Neuronal stem cell (in vitro differentiated cells): ENCODE results near the gene TMF1.
A peak's percentile ranks its signal among the peaks of the same experiment; 100 is the strongest.

Source experiments
- DNase-seq: peaks from one replicate; pipeline ENCODE4 v3.0.0-alpha.2; 2013; ENCODE audit warnings: low spot score
- H2AFZ ChIP-seq: one replicate; pipeline ENCODE4 v1.6.1; 2013; ENCODE audit warnings: mild to moderate bottlenecking, low read length, inconsistent platforms
- H2AK5ac ChIP-seq: 2 replicates; pipeline ENCODE4 v1.6.1; 2013; ENCODE audit warnings: low read depth, mild to moderate bottlenecking, inconsistent platforms, low read length, moderate library complexity, mixed read lengths
- H2BK120ac ChIP-seq: 2 replicates; pipeline ENCODE4 v1.6.1; 2013; ENCODE audit warnings: low read depth, mild to moderate bottlenecking, inconsistent platforms, low read length, moderate library complexity, mixed read lengths
- H2BK12ac ChIP-seq: one replicate; pipeline ENCODE4 v1.6.1; 2013; ENCODE audit warnings: low read length, inconsistent platforms
- H2BK15ac ChIP-seq: 2 replicates; pipeline ENCODE4 v1.6.1; 2013; ENCODE audit warnings: mild to moderate bottlenecking, low read length, inconsistent platforms, mixed read lengths
- H2BK5ac ChIP-seq: one replicate; pipeline ENCODE4 v1.6.1; 2013; ENCODE audit warnings: inconsistent platforms, mild to moderate bottlenecking, low read length, moderate library complexity
- H3K14ac ChIP-seq: one replicate; pipeline ENCODE4 v1.6.1; 2013; ENCODE audit warnings: low read length, inconsistent platforms
- H3K18ac ChIP-seq: 2 replicates; pipeline ENCODE4 v1.6.1; 2013; ENCODE audit warnings: low read length, inconsistent platforms
- H3K23ac ChIP-seq: 2 replicates; pipeline ENCODE4 v1.6.1; 2013; ENCODE audit warnings: low read depth, mild to moderate bottlenecking, mixed read lengths, low read length, inconsistent platforms; ENCODE audit not compliant: poor library complexity
- H3K27ac ChIP-seq: replicated peaks from 3 replicates; pipeline ENCODE4 v1.5.1; 2013; ENCODE audit warnings: low read length, inconsistent platforms
- H3K27me3 ChIP-seq, 3 experiments: 2 replicates each; pipeline ENCODE4 v1.6.1; 2013; ENCODE audit warnings: low read length in 3 of 3, mild to moderate bottlenecking in 2 of 3, inconsistent platforms in 1 of 3, low read depth in 1 of 3, mixed read lengths in 1 of 3, moderate library complexity in 1 of 3; ENCODE audit not compliant: control insufficient read depth in 3 of 3, insufficient read depth in 3 of 3
- H3K36me3 ChIP-seq, 2 donors: replicated peaks in 1 of 2; 2 replicates each; pipeline ENCODE4 v1.6.1; 2013; ENCODE audit warnings: low read length in 2 of 2; ENCODE audit not compliant: control insufficient read depth in 2 of 2, insufficient read depth in 2 of 2
- H3K4ac ChIP-seq: 2 replicates; pipeline ENCODE4 v1.6.1; 2013; ENCODE audit warnings: inconsistent platforms, mild to moderate bottlenecking, low read length, moderate library complexity
- H3K4me1 ChIP-seq, 2 donors: 1 replicate in 1 of 2; 2 replicates in 1 of 2; pipeline ENCODE4 v1.6.1; 2013; ENCODE audit warnings: low read length in 2 of 2, low read depth in 1 of 2; ENCODE audit not compliant: control insufficient read depth in 2 of 2, insufficient read depth in 1 of 2
- H3K4me2 ChIP-seq: one replicate; pipeline ENCODE4 v1.6.1; 2013; ENCODE audit warnings: mild to moderate bottlenecking, low read length, inconsistent platforms; ENCODE audit not compliant: insufficient read depth, poor library complexity, severe bottlenecking
- H3K4me3 ChIP-seq, 2 donors: 2 replicates each; pipeline ENCODE4 v1.5.1; 2013; ENCODE audit warnings: low read length in 2 of 2, mild to moderate bottlenecking in 2 of 2, inconsistent platforms in 1 of 2, moderate library complexity in 1 of 2
- H3K79me1 ChIP-seq: one replicate; pipeline ENCODE4 v1.6.1; 2013; ENCODE audit warnings: low read depth, mild to moderate bottlenecking, inconsistent platforms, low read length, moderate library complexity
- H3K9ac ChIP-seq: one replicate; pipeline ENCODE4 v1.6.1; 2013; ENCODE audit warnings: mild to moderate bottlenecking, low read depth, low read length, inconsistent platforms; ENCODE audit not compliant: poor library complexity
- H3K9me3 ChIP-seq, 2 donors: replicated peaks in 1 of 2; 2 replicates each; pipeline versions ENCODE3 to v1.6.1; 2013; ENCODE audit warnings: low read length in 2 of 2, mild to moderate bottlenecking in 2 of 2, inconsistent platforms in 1 of 2, low read depth in 1 of 2, mixed read lengths in 1 of 2, moderate library complexity in 1 of 2; ENCODE audit not compliant: control insufficient read depth in 2 of 2, insufficient read depth in 1 of 2
- H4K8ac ChIP-seq: one replicate; pipeline ENCODE4 v1.6.1; 2013; ENCODE audit warnings: low read depth, mild to moderate bottlenecking, inconsistent platforms, low read length, moderate library complexity
- H4K91ac ChIP-seq: one replicate; pipeline ENCODE4 v1.6.1; 2013; ENCODE audit warnings: low read length, low read depth, mild to moderate bottlenecking, inconsistent platforms; ENCODE audit not compliant: poor library complexity
- WGBS, 2 donors: extraction: QIAGEN DNeasy Blood & Tissue Kit; methylation state at CpG; one replicate each; pipeline ENCODE4 v1.1.7; 2013; ENCODE audit warnings: missing lambda C conversion rate in 2 of 2, mixed read lengths in 1 of 2; ENCODE audit not compliant: insufficient read length in 2 of 2, insufficient replicate concordance in 1 of 2; ENCODE audit errors: extremely low coverage in 2 of 2; 5-methylcytosine and 5-hydroxymethylcytosine counted together

Gene TMF1

GRCh38 chr3:69085833-69086722 is 33.9 kb upstream of the TMF1 start:
- no peak overlapping the region for H2BK12ac ChIP-seq
- peaks cover 16 to 24% of the 10 kb centered on the region in 2 donors for H3K4me1 ChIP-seq
- no peak overlapping the region for H3K23ac ChIP-seq
- H4K91ac ChIP-seq, result no peak overlapping the region
- H3K18ac ChIP-seq, result no peak overlapping the region
- H3K9ac ChIP-seq, result no peak overlapping the region
- H2AK5ac ChIP-seq, result no peak overlapping the region
- no peaks in the 10 kb centered on the region for H3K27me3 ChIP-seq
- no CpG with 5 or more reads among the region's 8 CpGs for WGBS, 2 donors
- peak overlapping the region; percentile 70 for H3K4me2 ChIP-seq
- no peak overlapping the region for H3K14ac ChIP-seq
- no peak for DNase-seq
- H3K9me3 ChIP-seq, result no peaks in the 10 kb centered on the region
- H4K8ac ChIP-seq, result no peak overlapping the region
- H3K36me3 ChIP-seq, result peaks cover 0 to 4% of the 10 kb centered on the region in 2 donors
- no peak overlapping the region for H3K27ac ChIP-seq
- no peaks in the 10 kb centered on the region for H3K79me1 ChIP-seq
- H2AFZ ChIP-seq, result peak overlapping the region; percentile 94
- no peak overlapping the region for H2BK15ac ChIP-seq
- no peak overlapping the region for H3K4ac ChIP-seq
- peak overlapping the region; percentile 85 to 93 for H3K4me3 ChIP-seq
- H2BK5ac ChIP-seq, result no peak overlapping the region
- no peak overlapping the region for H2BK120ac ChIP-seq

- Histone ChIP-seq H4K8ac (no peak overlapping the region), H3K9me3 (no peaks in the 10 kb centered on the region), H2BK120ac (no peak overlapping the region), H3K79me1 (no peaks in the 10 kb centered on the region), H3K18ac (peak overlapping the region; percentile 71), H2BK5ac (peak overlapping the region; percentile 21), H2AK5ac (no peak overlapping the region), H3K4me1 (peaks cover 16 to 29% of the 10 kb centered on the region in 2 donors), H2BK15ac (no peak overlapping the region), H3K36me3 (peaks cover 0 to 4% of the 10 kb centered on the region in 2 donors), H3K4me2 (peak overlapping the region; percentile 70), H3K27ac (no peak overlapping the region), H3K14ac (no peak overlapping the region), H2BK12ac (no peak overlapping the region), H3K4me3 (peak overlapping the region; percentile 85 to 93), H3K4ac (no peak overlapping the region), H3K9ac (peak overlapping the region; percentile 89), H2AFZ (peak overlapping the region; percentile 94), H3K27me3 (no peaks in the 10 kb centered on the region), H3K23ac (no peak overlapping the region), H4K91ac (no peak overlapping the region)
- no CpG with 5 or more reads among the region's 26 CpGs for WGBS, 2 donors
- DNase-seq, result no peak
Measured at GRCh38 chr3:69085168-69085832, 33.2 kb upstream of the TMF1 start.

- Histone ChIP-seq H3K4me2 (peak within 1 kb of the TSS; percentile 70), H3K18ac (peak within 1 kb of the TSS; percentile 71), H4K8ac (no peak within 1 kb of the TSS), H3K36me3 (peaks cover 0 to 4% of the 10 kb centered on the region in 2 donors), H3K23ac (no peak within 1 kb of the TSS), H2BK5ac (peak within 1 kb of the TSS; percentile 21), H3K4me3 (peak within 1 kb of the TSS; percentile 85 to 93), H3K4me1 (peaks cover 16 to 29% of the 10 kb centered on the region in 2 donors), H2AK5ac (no peak within 1 kb of the TSS), H2BK120ac (no peak within 1 kb of the TSS), H3K9me3 (no peaks in the 10 kb centered on the region), H3K4ac (no peak within 1 kb of the TSS), H2AFZ (peak within 1 kb of the TSS; percentile 94), H3K9ac (peak within 1 kb of the TSS; percentile 89), H3K27ac (no peak within 1 kb of the TSS), H2BK12ac (no peak within 1 kb of the TSS), H4K91ac (no peak within 1 kb of the TSS), H2BK15ac (no peak within 1 kb of the TSS), H3K27me3 (no peaks in the 10 kb centered on the region), H3K79me1 (no peaks in the 10 kb centered on the region), H3K14ac (no peak within 1 kb of the TSS)
- DNase-seq, result peak; percentile 81
- WGBS, 2 donors, result no CpG with 5 or more reads among the region's 32 CpGs
Measured at GRCh38 chr3:69084326-69085167, 32.4 kb upstream of the TMF1 start, which contains the start of gene ARL6IP5. ARL6IP5 (plus strand) TSS chr3:69084937; CDS start chr3:69085048, 111 bp downstream.
